HG03354 (cell line): ENCODE measurements around the gene SUZ12.
"Not testable (repeated sequence)": the region's sequence is repeated elsewhere in the genome, so short reads cannot be mapped to it uniquely, and the experiment has no call there.

Experiments used
- ATAC-seq: cut with Tn5 transposase; IDR thresholded peaks from one replicate; pipeline ENCODE4 v1.9.1; 2021; ENCODE audit warnings: mild to moderate bottlenecking; ENCODE audit not compliant: unreplicated experiment, poor library complexity, severe bottlenecking

Gene SUZ12

DNA sequence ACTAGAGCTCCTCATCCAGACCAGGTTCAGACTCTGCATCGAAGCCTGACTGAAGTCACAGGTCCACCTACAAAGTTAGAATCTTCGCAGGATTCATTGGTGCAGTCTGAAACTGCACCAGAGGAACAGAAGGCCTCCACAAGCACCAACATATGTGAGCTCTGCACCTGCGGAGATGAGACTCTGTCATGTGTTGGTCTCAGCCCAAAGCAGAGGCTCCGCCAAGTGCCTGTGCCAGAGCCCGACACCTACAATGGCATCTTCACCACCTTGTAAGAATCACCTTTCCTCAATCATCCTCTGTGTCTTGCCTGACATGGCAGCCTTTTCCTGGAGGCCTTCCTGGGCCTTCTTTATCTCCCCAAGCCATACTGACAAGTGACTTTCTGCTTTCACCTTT lies 85.7 kb downstream of the SUZ12 start:
- not testable (repeated sequence) for ATAC-seq

DNA sequence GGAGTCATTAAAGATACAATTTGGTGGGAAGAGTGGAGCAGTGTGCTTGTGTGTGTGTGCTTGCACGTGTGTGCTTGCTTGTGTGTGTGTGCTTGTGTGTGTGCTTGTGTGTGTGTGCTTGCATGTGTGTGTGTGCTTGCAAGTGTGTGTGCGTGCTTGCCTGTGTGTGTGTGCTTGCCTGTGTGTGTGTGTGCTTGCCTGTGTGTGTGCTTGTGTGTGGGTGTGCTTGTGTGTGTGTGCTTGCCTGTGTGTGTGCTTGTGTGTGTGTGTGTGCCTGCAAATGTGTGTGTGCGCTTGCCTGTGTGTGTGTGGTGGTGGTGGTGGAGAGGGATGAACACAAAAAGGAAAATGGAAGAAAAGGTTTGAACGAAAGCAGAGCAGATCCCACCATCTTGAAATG lies 90.5 kb downstream of the SUZ12 start:
- not testable (repeated sequence) for ATAC-seq

DNA sequence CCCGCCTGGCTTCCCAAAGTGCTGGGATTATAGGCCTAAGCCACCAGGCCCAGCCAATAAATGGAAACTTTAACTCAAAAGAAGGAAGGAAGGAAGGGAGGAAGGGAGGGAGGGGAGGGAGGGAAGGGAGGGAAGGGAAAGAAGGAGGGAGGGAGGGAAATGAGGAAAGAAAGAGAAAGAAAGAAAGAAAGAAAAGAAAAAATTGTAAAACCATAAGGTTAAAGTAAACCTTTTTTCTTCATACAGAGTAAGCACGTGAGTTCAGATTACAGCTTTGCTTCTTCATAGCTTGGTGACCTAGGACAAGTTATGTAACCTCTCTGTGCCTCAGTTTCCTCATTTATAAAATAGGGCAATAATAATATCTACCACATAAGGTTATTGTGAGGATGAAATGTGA lies 96.4 kb downstream of the SUZ12 start:
- ATAC-seq: no peak

DNA sequence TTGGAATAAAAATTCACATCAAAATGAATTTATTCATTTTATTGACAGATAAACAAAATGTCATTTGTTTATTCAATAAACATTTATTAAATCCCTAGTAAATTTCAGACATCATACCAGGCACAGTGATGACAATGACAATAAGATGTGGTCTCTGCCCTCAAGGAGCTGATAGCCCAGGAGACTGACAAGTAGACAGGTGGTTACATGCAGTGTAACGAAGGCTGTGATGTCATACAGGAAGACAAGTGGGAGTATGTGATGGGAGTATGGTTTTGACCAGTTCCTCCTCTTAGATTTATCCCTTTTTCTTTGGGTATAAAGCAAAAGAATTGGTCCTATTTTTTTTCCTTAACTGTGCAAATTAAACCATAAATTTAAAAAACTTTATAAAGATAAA lies 97.0 kb downstream of the SUZ12 start:
- not testable (repeated sequence) for ATAC-seq

DNA sequence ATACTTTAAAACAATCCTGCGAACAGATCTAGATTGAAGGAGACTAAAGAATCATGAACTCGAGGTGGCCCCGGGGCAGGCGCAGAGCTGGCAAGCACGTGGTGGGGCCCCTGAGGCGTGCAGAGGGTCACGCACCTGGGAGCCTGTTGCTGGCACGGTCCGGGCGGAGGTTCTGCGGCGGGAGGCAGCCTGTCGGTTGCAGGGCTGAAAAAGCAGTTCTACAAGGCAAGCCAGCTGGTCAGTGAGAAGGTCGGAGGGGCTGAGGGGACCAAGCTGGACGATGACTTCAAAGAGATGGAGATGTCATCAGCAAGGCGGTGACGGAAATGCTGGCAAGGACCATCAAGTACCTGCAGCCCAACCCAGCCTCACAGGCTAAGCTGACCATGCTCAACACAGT lies 103.4 kb downstream of the SUZ12 start:
- ATAC-seq: not testable (repeated sequence)

DNA sequence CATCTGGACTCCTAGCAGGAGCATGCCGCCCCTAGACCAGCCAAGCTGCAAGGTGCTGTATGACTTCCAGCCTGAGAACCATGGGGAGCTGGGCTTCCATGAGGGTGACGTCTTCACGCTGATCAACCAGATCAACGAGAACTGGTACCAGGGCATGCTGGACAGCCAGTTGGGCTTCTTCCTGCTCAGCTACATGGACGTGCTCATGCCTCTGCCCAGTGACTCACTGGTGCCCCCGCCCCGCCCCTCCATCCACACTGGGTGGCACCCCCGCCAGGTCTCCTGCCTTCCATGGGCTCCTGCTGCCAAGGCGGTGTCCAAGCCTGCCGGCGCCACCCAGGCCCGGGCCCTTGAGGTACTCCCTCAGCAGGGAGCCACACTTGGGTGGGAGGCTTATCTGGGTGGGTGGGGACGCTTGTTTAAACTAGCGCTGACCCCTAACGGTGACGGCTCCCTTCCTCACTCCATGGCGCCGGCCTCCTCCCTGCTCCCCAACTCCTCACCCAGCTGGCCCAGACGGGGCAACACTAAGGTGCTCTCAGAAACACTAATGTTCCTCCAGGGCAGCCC lies 104.6 kb downstream of the SUZ12 start:
- ATAC-seq: not testable (repeated sequence)

DNA sequence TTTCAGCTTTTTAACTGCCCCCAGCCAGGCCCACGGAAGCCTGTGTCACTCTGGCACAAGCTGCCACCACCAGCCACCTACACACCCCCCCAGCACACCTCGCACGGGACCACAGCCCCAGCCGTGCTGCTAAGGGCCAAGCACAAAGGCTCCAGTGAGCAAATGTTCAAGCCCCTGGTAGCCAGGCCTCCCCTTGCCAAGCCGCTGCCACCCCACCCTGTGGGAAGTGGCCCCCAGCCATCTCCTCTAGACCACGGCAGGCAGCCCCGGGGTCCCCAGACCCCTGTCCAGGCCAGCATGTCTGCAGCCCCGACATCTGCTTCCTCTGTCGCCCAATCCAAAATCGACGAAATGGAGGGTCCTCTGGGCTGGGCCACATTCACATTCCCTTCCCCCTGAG lies 105.5 kb downstream of the SUZ12 start:
- not testable (repeated sequence) for ATAC-seq

DNA sequence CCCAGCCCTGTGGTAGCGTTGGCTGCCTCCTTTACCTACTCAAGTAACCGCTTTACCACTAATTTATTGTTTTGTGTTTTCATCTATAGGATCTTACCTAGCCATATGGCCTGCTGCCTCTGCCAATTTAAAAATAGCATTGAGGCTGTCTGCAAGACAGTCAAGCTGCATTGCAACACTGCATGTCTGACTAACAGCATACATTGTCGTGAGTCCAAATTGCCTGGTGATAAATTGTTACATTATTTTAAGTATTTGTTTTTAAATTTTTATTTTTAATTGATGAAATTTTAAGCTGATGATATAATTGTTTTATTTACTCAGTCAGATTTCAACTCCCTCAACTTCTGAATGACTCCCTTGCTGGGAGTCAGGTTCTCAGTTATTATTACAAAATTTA lies 108.8 kb downstream of the SUZ12 start:
- not testable (repeated sequence) for ATAC-seq

DNA sequence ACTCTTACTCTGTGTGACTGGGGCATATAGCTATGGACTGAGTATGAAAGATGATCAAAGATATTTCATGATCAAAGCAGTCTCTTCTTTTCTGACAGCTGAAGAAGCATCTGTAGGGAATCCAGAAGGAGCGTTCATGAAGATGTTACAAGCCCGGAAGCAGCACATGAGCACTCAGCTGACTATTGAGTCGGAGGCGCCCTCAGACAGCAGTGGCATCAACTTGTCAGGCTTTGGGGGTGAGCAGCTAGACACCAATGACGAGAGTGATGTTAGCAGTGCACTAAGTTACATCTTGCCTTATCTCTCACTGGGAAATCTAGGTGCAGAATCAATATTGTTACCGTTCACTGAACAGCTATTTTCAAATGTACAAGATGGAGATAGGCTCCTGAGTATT lies 110.9 kb downstream of the SUZ12 start:
- not testable (repeated sequence) for ATAC-seq
